ENCODE measurements around the gene SUCLG2. TPM values are rescaled to one million over a fixed set of nuclear protein-coding genes. Genes with fewer than 3 reads are reported as not detected.

The SUCLG2 gene
- total RNA-seq, 1 experiment from 2014 or later: 38.5 TPM

- Histone ChIP-seq H3K4ac (ENCODE audit: low read depth, low read length) (no peak overlapping the region), H2BK5ac (ENCODE audit: insufficient read length, low read length) (no peak overlapping the region), H3K14ac (ENCODE audit: insufficient read depth, low read length) (no peak overlapping the region), H2BK20ac (ENCODE audit: low read depth, low read length, poor library complexity, severe bottlenecking) (no peak overlapping the region), H3K79me2 (ENCODE audit: insufficient read depth, low read length) (no peaks in the 10 kb centered on the region), H3K9ac (ENCODE audit: extremely low read depth, insufficient read length, low read length) (no peak overlapping the region), H3K27ac (ENCODE audit: insufficient read length, low read depth, low read length) (no peak overlapping the region), H3K23ac (ENCODE audit: insufficient read length, low read depth, low read length) (no peak overlapping the region), H3K56ac (ENCODE audit: insufficient read length, low read depth, low read length) (no peak overlapping the region), H3K4me2 (ENCODE audit: insufficient read depth, insufficient read length, low read length) (no peak overlapping the region), H4K8ac (replicated peaks; ENCODE audit: insufficient read length, low read depth, low read length) (no peak overlapping the region), H2BK15ac (ENCODE audit: low read depth, low read length) (no peak overlapping the region), H3K9me3 (ENCODE audit: control insufficient read depth, low read depth, low read length) (no peaks in the 10 kb centered on the region), H4K5ac (ENCODE audit: insufficient read length, low read depth, low read length) (no peak overlapping the region), H3K4me1 (ENCODE audit: insufficient read depth, low read length) (no peaks in the 10 kb centered on the region), H4K91ac (ENCODE audit: insufficient read length, low read depth, low read length) (no peak overlapping the region), H3T11ph (ENCODE audit: low read length) (no peak overlapping the region), H2BK12ac (ENCODE audit: insufficient read length, low read depth, low read length) (no peak overlapping the region), H2AFZ (ENCODE audit: low read length) (no peak overlapping the region), H2BK120ac (ENCODE audit: low read depth, low read length, poor library complexity, severe bottlenecking) (no peak overlapping the region), H2AK5ac (ENCODE audit: insufficient read length, low read length) (no peak overlapping the region), H4K20me1 (ENCODE audit: control insufficient read depth, insufficient read depth, insufficient read length) (no peaks in the 10 kb centered on the region), H3K18ac (ENCODE audit: insufficient read length, low read depth, low read length) (no peak overlapping the region), H3K79me1 (ENCODE audit: insufficient read depth, low read depth, low read length, poor library complexity, severe bottlenecking) (no peaks in the 10 kb centered on the region), H3K23me2 (ENCODE audit: insufficient read length, low read depth, low read length, poor library complexity, severe bottlenecking) (no peaks in the 10 kb centered on the region), H3K27me3 (ENCODE audit: insufficient read depth, low read length) (no peaks in the 10 kb centered on the region)
- DNase-seq: no peak
- no peaks in the 10 kb centered on the region; the same call in 1 of the 2 replicates for H3K27me3 Mint-ChIP-seq (ENCODE audit: low read depth)
- H3K36me3 Mint-ChIP-seq (ENCODE audit: insufficient read depth in 1 of 3, low read depth in 3 of 3): peaks cover 3 to 13% (median 6%) of the 10 kb centered on the region in 3 experiments; a peak in 4 of 7 replicates
- WGBS (ENCODE audit: extremely low coverage, insufficient read length, low lambda C conversion rate): no CpG with 5 or more reads among the region's 4 CpGs
- H3K4me3 Mint-ChIP-seq: no peak overlapping the region
- no peak overlapping the region for H3K27ac Mint-ChIP-seq
- H3K4me1 Mint-ChIP-seq: no peaks in the 10 kb centered on the region
- TF ChIP-seq CTCF (conservative IDR thresholded peaks at IDR 0.05): no peak
- peaks cover 14% of the 10 kb centered on the region in 2 experiments; a peak in 4 of 5 replicates for H3K9me3 Mint-ChIP-seq
Measured at GRCh38 chr3:67433109-67433508, 221.3 kb downstream of the SUCLG2 start.

Data from H9 (cell line).